OCI-M2 (cell line): ENCODE measurements around the gene AP2A2.

Experiments
- DNase-seq: peaks from one replicate; lab custom pipeline; 2025; ENCODE audit not compliant: unreplicated experiment; lab: John Stamatoyannopoulos, UW

Gene AP2A2

GRCh38 chr11:1039481-1040427 lies 114.1 kb downstream of the AP2A2 start:
- DNase-seq, result no peak

- no peak for DNase-seq
These were observed 114.9 kb downstream of the AP2A2 start for GRCh38 chr11:1040428-1041148.

- no peak for DNase-seq
These were observed 115.4 kb downstream of the AP2A2 start for GRCh38 chr11:1041149-1041467.

GRCh38 chr11:1041471-1041870 lies 115.8 kb downstream of the AP2A2 start:
- no peak for DNase-seq

- no peak for DNase-seq
These were observed 116.4 kb downstream of the AP2A2 start for GRCh38 chr11:1041936-1042608.

GRCh38 chr11:1042626-1043562 lies 117.2 kb downstream of the AP2A2 start:
- DNase-seq, result no peak

- no peak for DNase-seq
These were observed 118.0 kb downstream of the AP2A2 start for GRCh38 chr11:1043563-1044096.

- no peak for DNase-seq
These were observed 118.5 kb downstream of the AP2A2 start for GRCh38 chr11:1044160-1044559.

- no peak for DNase-seq
These were observed 122.0 kb downstream of the AP2A2 start for GRCh38 chr11:1047595-1048156.

GRCh38 chr11:1048375-1049070 lies 122.9 kb downstream of the AP2A2 start:
- DNase-seq, result no peak

GRCh38 chr11:1049071-1049405 lies 123.4 kb downstream of the AP2A2 start:
- DNase-seq, result no peak

- no peak for DNase-seq
These were observed 123.8 kb downstream of the AP2A2 start for GRCh38 chr11:1049431-1049891.

GRCh38 chr11:1049911-1050580 lies 124.4 kb downstream of the AP2A2 start:
- no peak for DNase-seq

- no peak for DNase-seq
These were observed 125.1 kb downstream of the AP2A2 start for GRCh38 chr11:1050581-1051355.

- DNase-seq, result no peak
These were observed 125.9 kb downstream of the AP2A2 start for GRCh38 chr11:1051356-1052132.

- no peak for DNase-seq
These were observed 126.7 kb downstream of the AP2A2 start for GRCh38 chr11:1052133-1053011.
